Stimulated activated CD8-positive, alpha-beta memory T cell treated with anti-CD3 and anti-CD28 coated beads, Interleukin-2, amount 100 ng/mL, for 48 hours (primary cell): ENCODE measurements around the gene DIRAS1.
"Not testable (repeated sequence)": the region's sequence is repeated elsewhere in the genome, so short reads cannot be mapped to it uniquely, and the experiment has no call there.

Experiments
- DNase-seq, 2 donors: peaks; one replicate each; pipeline ENCODE4 v3.0.0-alpha.2; 2020; ENCODE audit warnings: low read depth in 2 of 2

The DIRAS1 gene

DNA sequence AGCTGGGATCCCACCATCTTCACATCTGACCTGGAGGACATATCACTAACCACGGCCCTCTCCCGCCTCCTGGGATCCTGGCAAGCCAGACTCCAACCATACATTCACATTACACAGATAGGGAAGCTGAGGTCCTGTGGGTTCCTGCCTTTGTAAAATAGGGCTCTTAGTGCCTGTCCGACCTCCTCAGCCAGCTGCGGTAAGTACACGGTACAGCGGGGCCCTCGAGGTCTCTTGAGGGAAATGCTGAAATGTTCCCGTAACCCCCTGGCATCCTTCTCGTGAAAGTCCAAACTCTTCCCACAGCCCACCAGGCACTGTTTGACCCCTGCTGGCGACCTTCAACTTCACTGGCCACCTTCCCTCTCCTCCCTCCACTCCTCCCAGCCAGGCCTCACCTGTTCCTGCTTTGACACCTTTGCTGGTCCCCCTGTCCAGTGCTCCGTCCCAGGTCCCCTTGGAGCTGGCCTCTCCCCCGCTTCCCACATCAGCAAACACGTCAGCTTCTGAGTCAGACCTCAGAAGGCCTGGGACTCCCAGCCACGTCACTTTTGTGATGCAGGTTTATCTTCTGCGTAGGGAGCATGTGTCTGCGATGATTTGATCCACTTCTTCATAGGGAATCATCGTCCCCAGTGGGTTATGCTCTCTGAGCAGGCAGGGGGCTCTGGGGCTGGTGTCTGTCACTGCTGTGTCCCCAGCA lies 9.8 kb downstream of the DIRAS1 start:
- DNase-seq: no peak

DNA sequence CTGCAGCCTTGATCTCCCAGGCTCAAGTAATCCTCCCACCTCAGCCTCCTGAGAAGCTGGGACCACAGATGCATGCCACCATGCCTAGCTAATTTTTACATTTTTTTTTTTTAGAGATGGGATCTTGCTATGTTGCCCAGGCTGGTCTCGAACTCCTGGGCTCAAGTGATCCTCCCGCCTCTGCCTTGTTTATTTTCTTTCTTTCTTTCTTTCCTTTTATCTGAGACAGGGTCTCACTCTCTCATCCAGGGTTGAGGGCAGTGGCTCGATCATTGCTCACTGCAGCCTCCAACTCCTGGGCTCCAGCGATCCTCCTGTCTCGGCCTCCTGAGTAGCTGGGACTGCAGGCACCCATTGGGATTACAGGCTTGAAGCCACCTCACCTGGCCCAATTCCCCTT lies 14.9 kb downstream of the DIRAS1 start:
- no peak for DNase-seq

DNA sequence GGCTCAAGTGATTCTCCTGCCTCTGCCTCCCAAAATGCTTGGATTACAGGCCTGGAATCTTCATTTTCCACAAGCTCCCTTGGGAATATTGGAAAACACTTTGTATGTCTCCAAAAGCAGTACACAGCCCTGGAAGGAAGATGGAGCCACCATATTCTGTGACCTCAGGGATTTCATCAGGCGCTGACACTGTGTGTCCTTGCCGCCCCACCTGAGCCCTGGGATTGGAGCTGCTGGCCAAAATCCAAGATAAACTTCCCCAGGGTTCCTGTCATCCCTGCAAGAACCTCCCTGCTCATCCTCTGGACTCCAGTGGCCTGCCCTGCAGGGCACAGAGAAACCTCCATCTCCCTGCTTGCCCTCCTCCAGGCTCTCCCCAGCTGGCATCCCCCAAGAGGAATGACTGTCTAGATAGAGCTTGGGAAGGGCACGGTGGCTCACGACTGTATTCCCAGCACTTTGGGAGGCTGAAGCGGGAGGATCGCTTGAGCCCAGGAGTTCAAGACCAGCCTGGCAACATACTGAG lies 17.4 kb downstream of the DIRAS1 start:
- DNase-seq: no peak

DNA sequence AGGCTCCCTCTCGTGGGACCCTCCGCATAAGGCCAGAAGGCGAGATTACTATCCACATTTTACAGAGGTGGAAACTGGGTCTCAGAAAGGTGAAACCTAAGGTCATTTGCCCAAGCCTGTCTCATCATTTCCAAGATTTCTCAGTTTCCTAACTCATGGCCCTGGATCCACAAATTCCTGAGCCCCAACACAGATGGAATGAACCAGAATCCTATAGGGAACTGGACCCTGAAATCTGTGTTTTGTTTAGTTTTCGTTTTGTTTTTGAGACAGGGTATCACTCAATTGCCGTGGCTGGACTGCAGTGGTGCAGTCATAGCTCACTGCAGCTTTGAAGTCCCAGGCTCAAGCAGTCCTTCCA lies 18.1 kb downstream of the DIRAS1 start:
- DNase-seq: no peak

DNA sequence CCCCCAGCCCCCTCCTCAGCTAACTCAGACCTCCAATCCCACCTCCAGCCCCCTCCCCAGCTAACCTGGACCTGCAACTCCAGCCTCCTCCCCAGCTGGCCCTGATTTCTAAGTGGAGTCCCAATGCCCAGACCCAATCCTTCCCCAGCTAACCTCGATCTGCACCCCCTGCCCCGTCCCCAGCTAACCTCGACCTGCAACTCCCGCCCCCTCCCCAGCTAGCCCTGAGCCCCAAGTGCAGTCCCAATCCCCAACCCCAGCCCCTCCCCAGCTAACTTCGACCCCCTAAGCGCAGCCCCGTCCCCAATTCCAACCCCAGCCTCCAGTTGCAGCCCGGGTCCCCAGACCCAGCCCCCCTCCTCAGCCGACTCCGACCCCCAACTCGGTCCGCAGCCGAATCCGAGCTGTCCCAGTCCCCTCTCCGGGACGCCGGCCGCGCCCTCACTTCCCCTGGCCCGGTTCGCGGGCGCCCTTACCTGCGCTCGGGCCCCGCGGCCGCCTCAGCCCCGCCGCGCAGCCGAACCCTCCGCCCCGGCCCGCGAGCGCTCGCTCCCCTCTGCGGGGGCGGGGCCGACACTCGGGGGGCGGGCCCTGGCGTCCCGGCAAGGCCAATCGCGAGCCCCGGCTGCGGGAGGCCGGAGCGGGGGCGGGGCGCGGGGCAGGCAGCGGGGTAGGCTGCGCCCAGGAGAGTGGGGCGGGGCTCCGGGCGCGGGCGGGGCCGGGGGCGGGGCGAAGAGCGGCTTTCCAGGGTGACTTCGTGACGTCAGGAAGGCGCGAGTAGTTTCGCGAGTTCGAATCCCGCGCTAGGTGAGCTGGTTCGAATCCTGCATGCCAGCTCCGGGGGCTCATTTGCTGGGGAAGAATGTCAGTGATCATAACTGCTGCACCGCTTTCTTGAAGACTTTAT lies 18.7 kb downstream of the DIRAS1 start, which contains the start of gene GNG7:
TSS of gene GNG7 (minus strand) at position 525 of the 907 bp plus-strand sequence. CDS start 182,006 bp downstream, outside the sequence.
- peak; percentile 96 to 98 for DNase-seq

DNA sequence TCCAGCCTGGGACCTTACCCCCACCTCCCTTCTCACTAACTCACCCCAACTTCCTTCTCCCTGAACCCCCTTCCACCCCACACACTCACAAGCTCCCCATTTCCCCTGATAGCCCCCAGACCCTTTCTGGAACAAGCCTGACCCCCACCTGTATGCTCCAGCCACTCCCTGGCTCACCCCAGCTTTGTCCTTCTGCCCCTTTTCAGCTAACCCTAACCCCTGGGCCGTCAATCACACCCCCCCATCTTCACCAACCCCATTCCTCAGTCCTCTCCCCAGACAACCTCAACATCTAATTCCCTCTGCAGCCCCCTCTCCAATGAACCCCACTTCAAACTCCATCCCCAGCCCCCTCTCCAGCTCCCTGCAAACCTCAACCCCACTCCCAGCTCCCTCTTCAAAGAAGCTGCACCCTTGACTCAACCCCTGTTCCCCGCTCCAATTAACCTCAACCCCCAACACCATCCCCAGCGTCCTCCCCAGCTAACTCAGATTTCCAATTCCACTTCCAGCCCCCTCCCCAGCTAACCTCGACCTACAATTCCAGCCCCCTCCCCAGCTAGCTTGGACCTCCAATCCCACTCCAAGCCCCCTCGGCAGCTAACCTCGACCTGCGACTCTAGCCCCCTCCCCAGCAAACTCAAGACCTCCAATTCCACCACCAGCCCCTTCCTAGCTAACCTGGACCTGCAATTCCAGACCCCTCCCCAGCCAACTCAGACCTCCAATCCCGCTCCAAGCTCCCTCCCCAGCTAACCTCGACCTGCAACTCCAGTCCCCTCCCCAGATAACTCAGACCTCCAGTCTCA lies 19.6 kb downstream of the DIRAS1 start:
- no peak for DNase-seq

DNA sequence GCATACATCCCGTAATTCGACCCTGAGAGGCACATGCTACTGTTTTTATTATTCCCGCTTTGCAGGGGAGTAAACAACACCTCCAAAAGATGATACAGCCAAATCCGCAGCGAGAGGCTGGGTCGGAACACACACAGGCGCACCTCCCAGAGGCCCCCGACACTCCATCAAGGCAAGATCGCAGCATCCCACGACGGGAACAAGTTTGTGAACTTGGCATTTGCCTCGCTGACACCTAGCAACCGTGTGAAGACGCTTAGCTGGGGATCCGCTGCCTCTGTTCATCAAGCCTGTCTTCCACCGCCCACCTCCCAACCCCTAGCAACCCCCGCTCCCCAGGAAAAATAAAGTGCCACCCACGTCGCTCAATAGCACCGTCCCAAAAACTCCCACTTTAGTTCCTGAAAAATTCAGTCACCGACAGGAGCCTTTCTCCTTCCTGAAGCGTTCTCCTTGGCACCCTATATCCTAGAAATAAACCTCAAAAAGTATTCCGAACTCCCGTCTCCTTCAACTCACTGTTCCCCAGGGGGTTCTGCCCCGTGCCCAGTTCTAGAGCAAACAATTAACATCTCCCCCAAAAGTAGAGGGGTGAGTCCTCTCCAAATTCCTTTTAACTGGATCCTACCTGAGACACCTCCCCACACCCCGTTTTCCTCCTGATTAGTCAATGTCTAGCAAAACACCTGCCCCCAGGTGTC lies 20.4 kb downstream of the DIRAS1 start:
- no peak for DNase-seq

DNA sequence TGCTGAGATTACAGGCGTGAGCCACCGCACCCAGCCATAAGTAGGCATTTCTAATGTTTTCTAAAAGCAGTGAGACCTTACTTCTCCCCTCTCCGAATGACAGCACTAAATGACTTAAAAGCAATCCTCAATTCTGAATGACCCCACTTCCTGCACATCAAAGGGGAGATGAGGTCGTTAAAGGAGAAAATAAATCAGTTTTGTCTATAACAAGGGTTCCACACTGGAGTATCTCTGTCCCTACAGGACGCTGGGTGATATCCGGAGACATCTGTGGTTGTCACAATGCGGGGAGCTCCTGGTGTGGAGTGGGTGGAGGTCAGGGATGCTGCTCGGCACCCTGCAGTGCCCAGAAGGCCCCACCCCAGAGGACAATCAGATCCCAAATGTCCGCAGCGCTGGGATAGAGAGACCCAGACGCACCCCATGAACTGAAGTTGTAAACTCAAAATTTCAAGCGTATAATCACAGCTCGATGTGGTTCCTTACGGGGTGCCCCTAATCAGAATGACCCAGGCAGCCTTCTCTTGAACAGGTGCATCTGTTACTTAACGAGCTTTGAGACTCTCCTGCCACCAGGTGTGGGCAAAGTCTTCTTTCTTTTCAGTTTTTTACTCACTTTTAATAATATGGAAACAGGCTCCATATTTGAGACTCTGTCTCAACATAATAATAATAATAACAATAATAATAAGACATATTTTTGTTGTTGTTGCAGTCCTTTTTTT lies 21.6 kb downstream of the DIRAS1 start:
- DNase-seq: no peak

DNA sequence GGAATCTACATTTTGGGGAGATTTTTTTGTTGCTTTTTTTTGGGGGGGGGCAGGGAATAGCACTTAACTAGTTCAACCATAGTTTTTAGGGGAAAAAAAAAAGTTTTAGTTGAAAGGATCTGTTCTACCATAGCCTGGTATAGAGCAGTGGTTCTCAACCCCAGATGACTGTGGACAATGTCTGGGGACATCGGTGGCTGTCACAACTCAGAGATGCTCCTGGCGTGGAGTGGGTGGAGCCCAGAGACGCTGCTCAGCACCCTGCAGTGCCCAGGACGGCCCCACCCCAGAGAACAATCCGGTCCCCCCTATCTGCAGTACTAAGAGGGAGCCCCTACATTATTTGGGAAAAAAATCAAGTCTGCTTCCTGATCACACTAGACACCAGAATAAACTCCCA lies 27.0 kb downstream of the DIRAS1 start:
- DNase-seq: no peak

DNA sequence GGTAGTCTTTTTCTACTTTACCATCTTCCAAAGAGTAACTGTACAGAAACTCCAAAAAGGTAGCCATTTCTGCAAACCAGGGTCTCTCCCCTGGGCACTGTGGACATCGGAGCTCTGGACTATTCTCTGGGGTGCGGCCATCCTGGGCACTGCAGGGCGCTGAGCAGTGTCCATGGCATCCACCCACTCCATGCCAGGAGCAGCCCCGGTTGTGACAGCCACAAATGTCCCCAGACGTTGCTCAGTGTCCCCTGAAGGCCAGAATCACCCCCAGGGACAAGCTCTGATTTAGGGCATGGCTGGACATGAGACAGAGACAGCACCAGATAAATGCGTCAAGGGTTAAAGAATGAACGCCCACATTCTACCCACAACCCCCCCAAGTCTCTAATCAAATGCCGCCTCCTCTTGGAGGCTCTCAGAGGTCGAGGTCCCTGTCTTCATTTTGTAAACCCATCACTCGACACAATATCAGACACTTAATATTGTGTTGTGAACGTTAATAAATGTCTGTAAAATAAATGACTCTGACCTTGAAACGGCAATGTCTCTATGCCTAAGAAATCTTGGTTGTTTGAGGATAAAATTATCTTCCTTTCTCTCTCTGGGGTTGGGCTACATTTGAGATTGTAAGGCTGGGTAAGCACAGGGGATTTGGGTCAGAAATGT lies 27.5 kb downstream of the DIRAS1 start:
- DNase-seq: no peak

DNA sequence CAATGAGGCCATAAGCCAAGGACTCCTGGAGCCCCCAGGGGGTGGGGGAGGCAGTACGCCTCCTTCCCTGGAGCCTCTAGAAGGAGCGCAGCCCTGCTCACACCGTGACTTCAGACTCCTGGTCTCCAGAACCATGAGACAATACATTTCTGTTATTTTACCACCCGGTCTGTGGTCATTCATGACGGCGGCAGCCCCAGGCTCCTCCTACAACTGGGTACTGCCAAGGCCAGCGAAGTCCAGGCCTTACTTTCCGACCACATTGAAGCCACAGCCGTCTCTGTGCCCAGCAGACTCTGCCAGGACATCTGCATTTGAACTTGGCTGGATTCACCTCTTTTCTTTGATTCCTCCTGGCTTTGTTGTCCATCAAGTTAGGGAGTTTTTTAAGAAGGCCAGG lies 29.2 kb downstream of the DIRAS1 start:
- no peak for DNase-seq

DNA sequence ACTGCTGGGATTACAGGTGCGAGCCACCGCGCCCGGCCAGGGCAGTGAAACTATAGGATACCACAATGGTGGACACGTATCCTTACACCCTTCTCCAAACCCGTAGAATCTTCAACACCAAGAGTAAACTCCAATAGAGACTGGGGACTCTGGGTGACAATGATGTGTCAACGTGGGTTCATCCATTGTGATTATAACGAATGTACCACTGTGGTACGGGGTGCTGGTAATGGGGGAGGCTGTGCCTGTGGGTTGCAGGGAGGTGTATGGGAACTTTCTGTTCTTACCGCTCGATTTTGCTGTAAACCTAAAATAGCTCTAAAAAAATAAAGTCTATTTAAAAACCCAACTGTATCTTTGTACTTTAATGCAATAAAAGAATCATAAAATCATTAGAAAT lies 30.3 kb downstream of the DIRAS1 start:
- no peak for DNase-seq

DNA sequence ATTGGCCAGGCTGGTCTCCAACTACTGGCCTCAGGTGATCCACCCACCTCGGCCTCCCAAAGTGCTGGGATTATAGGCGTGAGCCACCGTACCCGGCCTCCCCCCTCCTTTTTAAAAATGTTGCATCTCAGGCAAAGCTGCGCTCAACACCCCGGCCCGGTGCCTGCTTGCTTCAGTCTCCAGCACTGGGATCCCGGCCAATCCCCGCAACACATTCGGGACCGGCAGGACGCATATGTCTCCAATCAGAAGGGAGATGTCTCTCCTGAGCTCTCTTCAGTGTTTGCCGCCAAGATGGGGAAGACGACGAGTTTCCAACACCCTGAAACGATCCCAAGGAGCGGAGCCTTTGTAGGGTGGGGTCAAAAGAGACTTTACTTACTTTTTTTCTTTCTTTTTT lies 34.8 kb downstream of the DIRAS1 start:
- no peak for DNase-seq

DNA sequence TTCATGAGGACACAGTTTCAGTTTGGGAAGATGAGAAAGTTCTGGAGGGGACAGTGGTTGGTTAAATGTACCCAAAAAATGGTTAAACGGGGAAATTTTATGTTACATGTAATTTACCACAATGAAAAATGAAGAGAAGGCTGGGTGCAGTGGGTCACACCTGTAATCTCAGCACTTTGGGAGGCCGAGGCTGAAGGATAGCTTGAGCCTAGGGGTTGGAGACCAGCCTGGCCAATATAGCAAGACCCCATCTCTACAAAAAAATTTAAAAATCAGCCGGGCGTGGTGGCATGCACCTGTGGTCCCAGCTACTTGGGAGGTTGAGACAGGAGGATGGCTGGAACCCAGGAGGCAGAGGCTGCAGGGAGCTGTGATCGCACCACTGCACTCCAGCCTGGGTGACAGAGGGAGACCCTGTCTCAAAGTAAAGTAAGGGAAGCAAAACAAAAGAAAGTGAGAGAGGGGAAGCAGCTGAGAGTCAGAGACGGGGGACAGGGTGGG lies 35.9 kb downstream of the DIRAS1 start:
- DNase-seq: no peak

DNA sequence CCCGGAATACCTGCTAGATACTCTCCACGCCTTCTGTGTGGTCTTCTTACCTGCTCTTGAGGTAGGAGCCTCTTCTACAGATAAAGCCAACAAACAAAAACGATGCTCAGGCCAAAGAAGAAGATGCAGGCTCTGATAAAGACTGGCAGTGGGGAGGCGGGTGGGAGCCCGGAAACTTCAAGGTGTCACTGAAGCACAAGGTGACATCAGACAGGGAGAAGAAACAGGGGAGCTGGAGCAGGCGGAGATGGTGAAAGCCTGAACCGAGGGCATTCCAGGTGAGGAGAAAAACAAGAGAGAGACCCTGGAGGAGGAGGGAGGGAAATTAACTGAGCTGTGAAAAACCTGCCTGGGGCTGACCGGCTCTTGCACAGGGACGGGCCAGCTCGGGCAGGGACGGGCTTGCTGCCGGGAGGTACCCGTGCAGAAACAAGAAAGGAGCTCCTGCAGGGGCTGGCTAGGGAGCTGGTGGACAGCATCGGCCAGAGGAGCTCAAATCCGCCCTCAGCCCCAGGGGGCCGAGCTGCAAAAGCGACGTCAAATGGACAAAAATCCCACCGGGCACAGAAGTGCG lies 37.7 kb downstream of the DIRAS1 start:
- DNase-seq: no peak

DNA sequence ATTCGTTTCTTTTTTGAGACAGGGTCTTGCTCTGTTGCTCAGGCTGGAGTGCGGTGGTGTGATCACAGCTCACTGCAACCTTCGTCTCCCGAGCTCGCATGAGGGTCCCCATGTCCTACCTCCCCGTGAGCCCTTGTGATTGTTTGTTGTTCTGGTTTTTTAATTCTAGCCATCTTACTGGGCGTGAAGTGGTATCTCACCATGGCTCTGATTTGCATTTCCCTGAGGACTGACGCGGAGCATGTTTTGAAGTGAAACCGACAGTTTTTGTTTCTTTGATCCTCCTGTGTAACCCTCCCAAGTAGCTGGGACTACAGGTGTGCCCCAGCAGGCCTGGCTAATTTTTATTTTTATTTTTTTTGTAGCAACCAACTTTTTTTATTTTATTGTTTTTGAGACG lies 40.4 kb downstream of the DIRAS1 start:
- no peak for DNase-seq

DNA sequence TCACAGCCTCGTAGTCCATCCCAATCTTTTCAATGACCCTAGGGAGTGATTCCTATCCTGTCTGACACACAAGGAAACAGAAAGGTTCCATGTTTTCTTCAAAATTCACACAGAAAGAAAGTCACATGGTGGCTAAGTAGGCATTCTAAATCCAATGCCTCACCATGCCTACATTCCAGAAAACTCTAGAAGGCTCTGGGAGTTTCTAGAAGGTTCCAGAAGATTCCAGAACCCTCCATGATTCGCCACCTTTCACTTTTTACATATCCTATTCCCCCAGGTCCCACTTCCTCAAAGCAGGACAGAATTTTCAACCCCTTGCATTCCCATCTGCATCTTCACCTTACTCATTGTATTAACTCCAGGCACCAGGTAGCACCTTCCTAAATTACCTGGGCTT lies 41.7 kb downstream of the DIRAS1 start:
- DNase-seq: no peak

DNA sequence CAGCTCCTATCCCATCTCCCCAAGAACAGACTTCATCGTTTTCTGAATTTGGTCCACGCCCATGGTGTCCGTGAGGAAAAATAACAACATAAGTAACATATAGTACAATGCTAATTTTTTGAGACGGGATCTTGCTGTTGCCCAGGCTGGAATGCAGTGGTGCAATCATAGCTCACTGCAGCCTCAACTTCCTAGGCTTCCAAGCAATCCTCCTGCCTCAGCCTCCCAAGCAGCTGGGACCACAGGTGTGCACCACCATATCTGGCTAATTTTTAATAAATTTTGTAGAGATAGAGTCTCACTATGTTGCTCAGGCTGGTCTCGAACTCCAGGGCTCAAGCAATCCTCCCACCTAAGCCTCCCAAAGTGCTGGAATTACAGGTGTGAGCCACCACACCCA lies 42.2 kb downstream of the DIRAS1 start:
- DNase-seq: not testable (repeated sequence)

DNA sequence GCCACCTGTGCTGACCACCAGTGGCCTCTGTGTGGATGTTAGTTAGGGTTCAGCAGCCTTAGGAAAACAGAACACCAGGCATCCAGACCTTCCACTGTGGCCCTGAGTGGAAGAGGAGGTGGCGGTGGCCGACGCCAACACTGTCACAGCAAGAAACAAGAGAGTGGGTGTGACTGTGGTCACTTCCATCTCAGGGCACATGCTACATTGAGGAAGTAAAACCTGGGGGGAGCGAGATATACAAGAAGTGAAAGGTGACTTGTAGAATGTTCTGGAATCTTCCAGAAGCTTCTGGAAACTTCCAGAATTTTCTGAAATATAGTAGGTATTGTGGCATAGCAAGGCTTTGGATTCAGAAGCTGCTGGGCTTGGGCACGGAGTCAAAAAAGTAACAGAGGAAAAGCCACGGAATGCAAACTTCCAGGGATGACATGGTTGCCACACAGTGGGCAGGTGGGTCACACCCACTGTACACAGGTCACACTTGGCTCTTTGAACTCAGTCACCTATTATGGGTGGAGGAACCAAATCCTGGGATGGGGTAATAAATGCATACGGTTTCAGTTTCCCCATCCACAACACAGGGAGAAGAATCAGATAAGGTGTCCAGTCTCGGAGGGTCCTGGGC lies 43.0 kb downstream of the DIRAS1 start:
- no peak for DNase-seq
